GM11168 (cell line): ENCODE data around the gene TMEM17.

ENCODE experiments used
- in situ Hi-C: fragments of 300-500 bp; cut with MboI; formaldehyde crosslinking; loops from one replicate; pipeline ENCODE4 v1.12.0; 2022; ENCODE audit warnings: low sequenced_read_pairs; ENCODE audit not compliant: unreplicated experiment

The TMEM17 gene

GRCh38 chr2:62474176-62474575 is 31.8 kb downstream of the TMEM17 start:
- in situ Hi-C loops, result loop anchor here (25.0 kb wide), 1 partner anchor 1013 kb away; no protein-coding TSS in a partner anchor

- in situ Hi-C loops, result loop anchor here (25.0 kb wide), 1 partner anchor 1014 kb away; no protein-coding TSS in a partner anchor
Measured at GRCh38 chr2:62473246-62473827, 32.7 kb downstream of the TMEM17 start.

- in situ Hi-C loops, result loop anchor here (25.0 kb wide), 1 partner anchor 1015 kb away; no protein-coding TSS in a partner anchor
Measured at GRCh38 chr2:62472312-62472711, 33.7 kb downstream of the TMEM17 start.

- in situ Hi-C loops, result loop anchor here (25.0 kb wide), 1 partner anchor 1015 kb away; no protein-coding TSS in a partner anchor
Measured at GRCh38 chr2:62471816-62472215, 34.2 kb downstream of the TMEM17 start.

- in situ Hi-C loops, result loop anchor here (25.0 kb wide), 1 partner anchor 1016 kb away; no protein-coding TSS in a partner anchor
Measured at GRCh38 chr2:62471404-62471803, 34.6 kb downstream of the TMEM17 start.

- in situ Hi-C loops, result loop anchor here (25.0 kb wide), 1 partner anchor 1018 kb away; no protein-coding TSS in a partner anchor
Measured at GRCh38 chr2:62469548-62469947, 36.4 kb downstream of the TMEM17 start.

- in situ Hi-C loops, result loop anchor here (25.0 kb wide), 1 partner anchor 1018 kb away; no protein-coding TSS in a partner anchor
Measured at GRCh38 chr2:62469114-62469513, 36.9 kb downstream of the TMEM17 start.

- in situ Hi-C loops, result loop anchor here (25.0 kb wide), 1 partner anchor 1020 kb away; no protein-coding TSS in a partner anchor
Measured at GRCh38 chr2:62467475-62468321, 38.3 kb downstream of the TMEM17 start.

- in situ Hi-C loops, result loop anchor here (25.0 kb wide), 1 partner anchor 1020 kb away; no protein-coding TSS in a partner anchor
Measured at GRCh38 chr2:62467100-62467474, 38.9 kb downstream of the TMEM17 start.

GRCh38 chr2:62466503-62466854 is 39.5 kb downstream of the TMEM17 start:
- in situ Hi-C loops, result loop anchor here (25.0 kb wide), 1 partner anchor 1021 kb away; no protein-coding TSS in a partner anchor

GRCh38 chr2:62465741-62466502 is 40.1 kb downstream of the TMEM17 start:
- in situ Hi-C loops, result loop anchor here (25.0 kb wide), 1 partner anchor 1021 kb away; no protein-coding TSS in a partner anchor

GRCh38 chr2:62465039-62465740 is 40.8 kb downstream of the TMEM17 start:
- in situ Hi-C loops, result loop anchor here (25.0 kb wide), 1 partner anchor 1022 kb away; no protein-coding TSS in a partner anchor

- in situ Hi-C loops, result loop anchor here (25.0 kb wide), 1 partner anchor 1023 kb away; no protein-coding TSS in a partner anchor
Measured at GRCh38 chr2:62464221-62465007, 41.6 kb downstream of the TMEM17 start.

GRCh38 chr2:62462211-62462610 is 43.8 kb downstream of the TMEM17 start:
- in situ Hi-C loops, result loop anchor here (25.0 kb wide), 1 partner anchor 1025 kb away; no protein-coding TSS in a partner anchor

GRCh38 chr2:62461707-62462106 is 44.3 kb downstream of the TMEM17 start:
- in situ Hi-C loops, result loop anchor here (25.0 kb wide), 1 partner anchor 1026 kb away; no protein-coding TSS in a partner anchor

- in situ Hi-C loops, result loop anchor here (25.0 kb wide), 1 partner anchor 1026 kb away; no protein-coding TSS in a partner anchor
Measured at GRCh38 chr2:62461017-62461553, 44.9 kb downstream of the TMEM17 start.

- in situ Hi-C loops, result loop anchor here (25.0 kb wide), 1 partner anchor 1027 kb away; no protein-coding TSS in a partner anchor
Measured at GRCh38 chr2:62460175-62460574, 45.8 kb downstream of the TMEM17 start.

- in situ Hi-C loops, result loop anchor here (25.0 kb wide), 1 partner anchor 1028 kb away; no protein-coding TSS in a partner anchor
Measured at GRCh38 chr2:62459672-62460071, 46.3 kb downstream of the TMEM17 start.
